Activated T-cell treated with anti-CD3 and anti-CD28 coated beads, Interleukin-2, amount 50 U/mL, for 4 hours (primary cell): ENCODE results near the gene ADAMTS4. TPM values are rescaled to one million over a fixed set of nuclear protein-coding genes. Genes with fewer than 3 reads are reported as not detected.
"Not testable (repeated sequence)": the region's sequence is repeated elsewhere in the genome, so short reads cannot be mapped to it uniquely, and the experiment has no call there.

ENCODE experiments used
- ATAC-seq, 2 donors: fragments of 200-7000 bp; cut with Tn5 transposase; one replicate each; pipeline ENCODE4 v1.10.0; 2021
- DNase-seq: peaks from one replicate; pipeline ENCODE4 v3.0.0-alpha.2; 2020
- H3K27me3 Mint-ChIP-seq: one replicate; pipeline ENCODE4 v1.8.0; 2021; ENCODE audit warnings: low read depth, mixed read lengths
- H3K36me3 Mint-ChIP-seq: one replicate; pipeline ENCODE4 v1.8.0; 2022; ENCODE audit warnings: mixed read lengths; ENCODE audit not compliant: insufficient read depth
- H3K4me1 Mint-ChIP-seq: one replicate; pipeline ENCODE4 v1.8.0; 2021; ENCODE audit warnings: low read depth, mixed read lengths
- H3K4me3 Mint-ChIP-seq: one replicate; pipeline ENCODE4 v1.8.0; 2021; ENCODE audit warnings: mild to moderate bottlenecking, moderate library complexity, mixed read lengths
- H3K9me3 Mint-ChIP-seq: one replicate; pipeline ENCODE4 v1.8.0; 2021; ENCODE audit warnings: mixed read lengths
- total RNA-seq, 3 donors: library from RNA; stranded (reverse); gene quantifications; one replicate each; pipeline ENCODE4 v1.2.1, GENCODE V29; 2021

The ADAMTS4 gene
- total RNA-seq, 3 donors from 2014 or later: 0.34 to 1.1 (median 0.63) TPM

- ATAC-seq (peak in 1 of 2 donors; percentile 2), DNase-seq (no peak)
- H3K36me3 Mint-ChIP-seq: peaks cover 6% of the 10 kb centered on the region
- H3K4me1 Mint-ChIP-seq: peaks cover 33% of the 10 kb centered on the region
- peaks cover 1% of the 10 kb centered on the region for H3K27me3 Mint-ChIP-seq
- H3K4me3 Mint-ChIP-seq: no peak overlapping the region
- no peaks in the 10 kb centered on the region for H3K9me3 Mint-ChIP-seq
Measured at GRCh38 chr1:161225178-161225533, 26.3 kb upstream of the ADAMTS4 start.

- peaks cover 35% of the 10 kb centered on the region for H3K4me1 Mint-ChIP-seq
- not testable (repeated sequence) for DNase-seq, H3K4me3 Mint-ChIP-seq, ATAC-seq, H3K27me3 Mint-ChIP-seq, H3K36me3 Mint-ChIP-seq, H3K9me3 Mint-ChIP-seq
Measured at GRCh38 chr1:161224695-161225087, 25.8 kb upstream of the ADAMTS4 start.

GRCh38 chr1:161223805-161224694 is 25.2 kb upstream of the ADAMTS4 start:
- DNase-seq (no peak), ATAC-seq (no peak)
- peaks cover 1% of the 10 kb centered on the region for H3K27me3 Mint-ChIP-seq
- no peaks in the 10 kb centered on the region for H3K9me3 Mint-ChIP-seq
- H3K4me1 Mint-ChIP-seq: peaks cover 40% of the 10 kb centered on the region
- no peak overlapping the region for H3K4me3 Mint-ChIP-seq
- peaks cover 1% of the 10 kb centered on the region for H3K36me3 Mint-ChIP-seq

GRCh38 chr1:161222175-161223019 is 23.5 kb upstream of the ADAMTS4 start:
- ATAC-seq: no peak
- Mint-ChIP-seq H3K4me3 (no peak overlapping the region), H3K9me3 (no peaks in the 10 kb centered on the region), H3K36me3 (no peaks in the 10 kb centered on the region), H3K4me1 (peaks cover 49% of the 10 kb centered on the region), H3K27me3 (peaks cover 1% of the 10 kb centered on the region)
- DNase-seq: no peak

GRCh38 chr1:161220002-161220401 is 21.1 kb upstream of the ADAMTS4 start:
- DNase-seq: no peak
- peaks cover 40% of the 10 kb centered on the region for H3K4me1 Mint-ChIP-seq

GRCh38 chr1:161219078-161219892 is 20.4 kb upstream of the ADAMTS4 start:
- peaks cover 8% of the 10 kb centered on the region for H3K36me3 Mint-ChIP-seq
- peaks cover 44% of the 10 kb centered on the region for H3K4me1 Mint-ChIP-seq
- no peak overlapping the region for H3K4me3 Mint-ChIP-seq
- no peak for ATAC-seq
- no peaks in the 10 kb centered on the region for H3K9me3 Mint-ChIP-seq
- peaks cover 1% of the 10 kb centered on the region for H3K27me3 Mint-ChIP-seq
- DNase-seq: no peak

More at GRCh38 chr1:161220002-161220401, 21.1 kb upstream of the ADAMTS4 start:
- H3K36me3 Mint-ChIP-seq: peaks cover 3% of the 10 kb centered on the region
- ATAC-seq: no peak
- H3K27me3 Mint-ChIP-seq: peaks cover 1% of the 10 kb centered on the region
- H3K4me3 Mint-ChIP-seq: no peak overlapping the region
- H3K9me3 Mint-ChIP-seq: no peaks in the 10 kb centered on the region

GRCh38 chr1:161218301-161219077 is 19.6 kb upstream of the ADAMTS4 start:
- ATAC-seq (no peak), DNase-seq (no peak)
- Mint-ChIP-seq H3K4me1 (peaks cover 44% of the 10 kb centered on the region), H3K9me3 (no peaks in the 10 kb centered on the region), H3K27me3 (peaks cover 1% of the 10 kb centered on the region), H3K36me3 (peaks cover 14% of the 10 kb centered on the region), H3K4me3 (no peak overlapping the region)

GRCh38 chr1:161217831-161218230 is 19.0 kb upstream of the ADAMTS4 start:
- Mint-ChIP-seq H3K27me3 (no peaks in the 10 kb centered on the region), H3K9me3 (no peaks in the 10 kb centered on the region), H3K4me1 (peaks cover 44% of the 10 kb centered on the region), H3K4me3 (no peak overlapping the region), H3K36me3 (peaks cover 19% of the 10 kb centered on the region)
- DNase-seq (no peak), ATAC-seq (no peak)

GRCh38 chr1:161216945-161217712 is 18.3 kb upstream of the ADAMTS4 start:
- no peaks in the 10 kb centered on the region for H3K9me3 Mint-ChIP-seq
- H3K27me3 Mint-ChIP-seq: no peaks in the 10 kb centered on the region
- peaks cover 44% of the 10 kb centered on the region for H3K4me1 Mint-ChIP-seq
- peaks cover 22% of the 10 kb centered on the region for H3K36me3 Mint-ChIP-seq
- ATAC-seq: peak; percentile 19 to 25
- peak overlapping the region; percentile 59 for H3K4me3 Mint-ChIP-seq
- no peak for DNase-seq

GRCh38 chr1:161215076-161215475 is 16.2 kb upstream of the ADAMTS4 start, which contains the start of gene FCER1G:
FCER1G (plus strand) TSS chr1:161215295; CDS start chr1:161215322, 27 bp downstream.
- Mint-ChIP-seq H3K4me3 (peak within 1 kb of the TSS; percentile 63), H3K27me3 (no peaks in the 10 kb centered on the region), H3K36me3 (peaks cover 29% of the 10 kb centered on the region), H3K4me1 (peaks cover 41% of the 10 kb centered on the region), H3K9me3 (no peaks in the 10 kb centered on the region)
- DNase-seq: no peak
- ATAC-seq: no peak

- Mint-ChIP-seq H3K27me3 (no peaks in the 10 kb centered on the region), H3K4me3 (no peak overlapping the region), H3K36me3 (peaks cover 36% of the 10 kb centered on the region), H3K9me3 (no peaks in the 10 kb centered on the region), H3K4me1 (peaks cover 44% of the 10 kb centered on the region)
- ATAC-seq: no peak
- DNase-seq: no peak
Measured at GRCh38 chr1:161214369-161214768, 15.5 kb upstream of the ADAMTS4 start.

GRCh38 chr1:161209790-161210409 is 11.0 kb upstream of the ADAMTS4 start:
- Mint-ChIP-seq H3K27me3 (no peaks in the 10 kb centered on the region), H3K36me3 (peaks cover 47% of the 10 kb centered on the region), H3K4me3 (no peak overlapping the region), H3K4me1 (peaks cover 28% of the 10 kb centered on the region), H3K9me3 (no peaks in the 10 kb centered on the region)
- ATAC-seq (peak; percentile 94 to 96), DNase-seq (peak; percentile 56)
